NCI-H82 treated with DMSO at 0.1 percent for 48 hours (cell line): ENCODE results near the gene ATP6V1C2.
"Not testable (repeated sequence)": the region's sequence is repeated elsewhere in the genome, so short reads cannot be mapped to it uniquely, and the experiment has no call there.

Source experiments
- DNase-seq: peaks from one replicate; lab custom pipeline; 2025; ENCODE audit not compliant: unreplicated experiment; lab: John Stamatoyannopoulos, UW

The ATP6V1C2 gene

DNA sequence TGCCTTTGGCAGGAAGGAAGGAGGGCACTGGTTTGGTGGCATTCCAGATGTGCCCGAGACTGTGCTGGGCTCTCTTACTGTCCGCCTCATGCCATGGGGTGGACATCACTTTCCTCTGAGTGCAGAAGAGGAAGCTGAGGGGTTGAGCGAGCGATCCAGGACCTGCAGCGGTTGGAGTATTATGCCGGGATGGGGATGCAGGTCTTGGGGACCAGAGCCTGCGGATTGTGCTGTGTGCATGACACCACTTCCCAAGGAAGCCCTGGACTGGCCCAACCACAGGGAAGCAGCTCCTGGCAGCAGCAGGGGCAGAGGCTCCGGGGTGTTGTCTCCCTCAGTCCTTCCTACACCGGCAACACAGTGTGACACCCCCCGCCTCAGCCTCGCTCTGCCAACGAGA lies 44.5 kb downstream of the ATP6V1C2 start:
- no peak for DNase-seq

DNA sequence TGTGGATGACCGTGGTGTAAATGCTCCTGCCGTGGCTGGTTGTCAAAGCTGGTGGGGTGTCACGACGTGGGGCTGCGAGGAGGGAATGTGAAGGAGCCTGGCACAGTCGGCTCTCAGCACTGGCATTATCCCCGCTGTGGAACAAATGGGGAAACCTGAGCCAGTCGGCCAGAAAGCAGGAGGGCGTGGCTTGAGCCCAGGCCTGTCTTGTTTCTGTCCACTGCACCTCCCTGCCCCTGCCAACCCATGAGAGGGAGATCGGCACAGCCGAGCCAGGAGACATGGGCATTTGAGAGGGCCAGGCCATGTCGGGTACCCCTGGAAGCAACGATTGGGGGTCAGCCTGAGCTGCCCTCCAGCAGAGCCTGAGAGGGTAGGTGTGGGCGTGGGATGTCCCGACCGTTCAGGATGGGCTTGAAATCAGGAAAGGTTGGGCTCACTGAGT lies 46.7 kb downstream of the ATP6V1C2 start:
- no peak for DNase-seq

DNA sequence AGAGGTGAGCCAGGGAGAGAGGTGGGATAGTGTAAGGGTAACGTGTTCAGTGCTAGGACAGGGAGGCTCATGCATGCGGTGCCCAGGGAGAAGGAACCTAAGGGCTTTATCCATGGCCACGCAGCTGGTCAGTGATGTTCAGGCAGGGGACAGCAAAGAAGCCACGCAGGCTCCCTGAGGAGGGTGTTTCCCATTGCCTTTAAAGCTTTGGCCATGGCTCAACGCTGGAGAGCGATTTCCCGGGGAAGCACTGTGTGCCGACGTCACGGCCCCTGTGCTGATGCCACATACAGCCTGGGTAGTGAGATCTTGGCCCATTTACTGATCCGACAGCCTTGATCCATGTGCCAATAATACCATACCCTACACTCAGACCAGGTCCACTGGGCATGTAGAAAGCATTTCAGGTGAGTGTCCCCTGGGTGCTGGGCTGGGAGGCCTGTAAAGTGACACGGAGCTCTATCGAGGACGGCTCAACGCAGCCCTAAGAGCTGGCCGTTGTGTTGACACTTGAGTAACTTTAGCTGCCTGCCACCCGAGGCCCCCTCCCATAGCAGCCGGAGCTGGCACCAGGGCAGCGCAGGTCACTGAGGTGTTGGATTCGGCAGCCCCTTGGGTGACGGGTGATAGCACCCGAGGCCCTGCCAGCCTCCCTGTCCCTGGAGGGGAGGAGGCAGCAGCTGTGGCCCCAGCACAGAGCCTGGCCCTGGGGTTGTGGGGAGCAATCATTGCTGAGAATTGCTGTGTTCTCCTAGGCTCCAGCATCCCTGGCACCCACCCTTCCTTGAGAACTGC lies 49.7 kb downstream of the ATP6V1C2 start:
- DNase-seq: no peak

DNA sequence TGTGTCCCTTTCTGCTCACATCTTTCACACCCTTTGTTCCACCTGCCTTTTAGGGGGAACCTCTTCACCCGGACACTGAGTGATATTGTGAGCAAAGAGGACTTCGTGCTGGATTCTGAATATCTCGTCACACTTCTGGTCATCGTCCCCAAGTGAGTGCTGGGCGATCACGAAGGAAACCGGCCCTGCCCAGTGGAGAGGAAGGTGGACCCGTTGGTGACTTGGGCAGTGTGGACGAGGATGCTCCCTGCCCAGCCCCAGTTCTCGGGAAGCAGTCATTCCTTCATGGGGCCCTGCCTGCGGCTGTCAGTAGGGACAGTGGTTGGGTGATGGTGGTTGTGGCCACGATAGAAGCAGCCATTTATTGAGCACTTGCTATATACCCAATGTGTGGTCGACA lies 50.4 kb downstream of the ATP6V1C2 start:
- no peak for DNase-seq

DNA sequence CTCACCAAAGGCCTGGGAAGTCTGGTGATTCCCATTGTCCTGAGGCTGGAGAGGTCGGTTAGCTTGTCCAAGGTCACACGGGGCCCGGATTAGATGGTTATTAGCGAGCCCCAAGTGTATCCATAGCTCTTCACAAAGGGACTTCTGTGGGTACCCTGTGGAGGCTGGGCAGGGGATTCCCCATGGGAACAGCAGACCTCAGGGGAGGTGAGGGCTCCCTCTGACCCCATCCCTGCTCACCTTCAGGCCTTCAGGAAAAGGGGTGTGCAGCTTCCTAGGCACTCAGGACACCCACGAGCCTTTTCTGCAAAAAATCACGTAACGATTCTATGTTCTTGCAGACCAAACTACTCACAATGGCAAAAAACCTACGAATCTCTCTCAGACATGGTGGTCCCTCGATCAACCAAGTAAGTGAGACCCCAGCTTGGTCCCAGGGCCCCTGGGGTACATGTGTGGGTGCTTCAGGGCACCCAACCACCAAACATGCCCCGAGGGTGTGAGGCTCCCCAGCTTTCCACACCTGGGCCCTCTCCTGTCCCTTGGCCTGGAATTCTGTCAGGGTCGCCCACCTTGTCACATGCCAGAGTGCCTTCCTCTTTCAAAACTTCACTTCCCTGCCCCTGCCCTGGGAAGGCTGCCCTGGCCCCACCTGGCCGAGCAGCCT lies 50.9 kb downstream of the ATP6V1C2 start:
- DNase-seq: no peak

DNA sequence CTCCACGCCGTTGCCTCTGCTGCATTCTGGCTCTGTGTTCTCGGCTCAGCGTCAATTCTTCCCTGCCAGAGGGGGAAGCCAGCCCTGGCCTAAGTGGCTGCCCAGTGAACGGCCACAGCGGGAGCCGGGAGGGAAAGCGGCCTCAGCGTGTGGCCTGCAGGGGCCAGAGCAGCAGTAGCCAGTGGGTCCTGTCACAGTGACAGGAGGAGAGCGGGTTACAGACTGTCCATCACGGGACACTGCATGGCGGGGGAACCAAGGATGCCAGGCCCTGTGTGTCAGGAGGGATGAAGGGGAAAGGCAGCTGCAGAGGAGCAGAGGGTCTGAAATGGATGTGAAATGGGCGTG lies 51.4 kb downstream of the ATP6V1C2 start:
- DNase-seq: no peak

DNA sequence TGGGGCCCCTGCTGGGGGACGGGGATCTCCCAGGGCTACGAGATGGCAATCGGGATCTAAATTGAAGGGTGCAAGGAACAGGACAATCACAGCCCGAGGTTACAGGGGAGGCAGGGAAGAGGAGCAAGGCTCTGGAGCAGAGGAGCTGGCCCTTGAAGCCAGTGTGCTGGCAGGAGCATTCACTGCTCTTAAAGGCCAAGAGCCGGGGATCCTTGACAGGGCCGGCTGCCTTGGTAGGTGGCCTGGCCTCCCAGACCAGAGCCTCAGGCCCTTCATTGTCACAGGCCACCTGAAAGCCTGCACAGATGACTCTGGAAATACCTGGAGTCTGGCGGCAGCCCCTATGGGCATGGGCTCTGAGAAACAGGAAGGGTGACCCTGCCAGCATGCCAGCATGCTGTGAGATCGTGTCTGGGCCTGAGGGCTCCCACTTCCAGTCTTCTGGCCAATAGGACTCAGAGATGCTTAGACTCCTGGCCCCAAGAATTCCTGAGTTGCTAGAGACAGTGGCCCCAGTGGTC lies 52.5 kb downstream of the ATP6V1C2 start:
- DNase-seq: no peak

DNA sequence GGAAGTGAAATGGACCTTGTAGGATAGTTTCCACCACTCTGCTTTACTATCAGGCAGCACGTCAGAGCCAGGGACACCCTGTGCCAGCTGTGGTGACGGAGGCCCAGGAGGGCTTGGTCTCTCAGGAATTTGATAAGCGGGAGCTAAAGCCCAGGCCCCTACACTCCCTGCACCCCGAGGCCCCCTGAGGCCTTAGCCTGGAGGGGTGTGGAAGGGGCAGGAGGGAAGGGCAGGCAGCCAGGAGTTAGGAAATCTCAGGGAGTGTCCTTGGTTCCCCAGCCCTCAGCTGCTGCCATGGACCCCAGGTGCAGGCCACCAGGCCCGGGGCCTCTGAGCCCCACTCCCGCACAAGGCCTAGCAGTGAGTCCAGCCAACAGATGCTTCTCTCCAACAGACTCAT lies 53.0 kb downstream of the ATP6V1C2 start:
- no peak for DNase-seq

DNA sequence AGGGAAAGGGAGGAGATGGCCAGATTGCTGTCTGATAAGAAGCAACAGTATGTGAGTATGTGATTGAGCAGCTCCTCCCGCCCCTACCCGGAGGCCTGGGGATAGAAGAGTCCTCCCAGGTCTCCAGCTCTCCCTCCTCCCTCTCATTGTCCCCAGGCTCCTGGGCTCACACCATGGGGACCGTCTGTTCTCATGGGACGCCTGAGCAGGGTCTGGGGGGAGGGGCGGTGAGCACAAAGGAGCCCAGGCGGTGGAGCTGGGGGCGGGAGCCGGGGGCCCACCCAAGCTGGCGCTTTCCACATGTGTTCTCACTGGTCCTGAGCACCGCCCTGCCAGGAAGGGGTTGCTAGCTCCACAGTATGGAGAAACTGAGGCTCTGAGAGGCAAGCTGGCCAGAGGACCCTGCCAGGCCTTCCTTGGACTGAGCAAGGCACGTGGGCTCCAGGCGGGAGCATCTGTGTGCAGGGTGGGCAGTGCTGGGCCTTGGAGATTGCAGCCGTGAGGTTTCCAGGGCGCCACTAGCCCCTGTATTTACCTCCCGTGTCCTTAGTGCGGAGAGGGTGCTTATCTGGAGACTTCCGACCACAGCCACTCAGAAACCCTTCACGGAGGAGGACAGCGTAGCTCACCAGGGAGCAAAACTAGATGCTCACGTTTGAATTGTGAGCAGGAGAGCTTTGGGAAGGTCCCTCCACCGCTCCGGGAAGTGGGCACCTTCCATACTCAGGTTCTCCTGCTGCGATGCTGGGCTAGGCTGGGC lies 53.8 kb downstream of the ATP6V1C2 start:
- no peak for DNase-seq

DNA sequence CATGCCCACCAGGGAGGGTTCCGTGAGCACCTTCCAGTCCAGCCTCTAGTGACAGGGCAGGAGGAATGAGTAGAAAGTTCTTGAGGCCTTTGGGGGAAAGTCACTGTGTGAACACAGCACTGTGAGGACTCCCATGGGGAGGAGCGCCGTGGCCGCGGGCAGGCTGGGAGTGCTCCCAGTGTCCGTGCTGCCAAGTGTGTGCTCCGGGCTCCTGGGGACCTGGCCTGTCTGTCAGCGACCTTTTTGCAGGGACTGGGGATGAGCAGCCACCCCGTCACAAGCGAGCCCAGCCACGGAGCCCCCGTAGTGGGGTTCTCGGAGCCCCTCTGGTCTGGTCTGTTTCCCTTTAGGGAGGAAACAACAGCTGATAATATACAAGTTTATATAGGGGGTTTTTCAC lies 54.4 kb downstream of the ATP6V1C2 start:
- no peak for DNase-seq

DNA sequence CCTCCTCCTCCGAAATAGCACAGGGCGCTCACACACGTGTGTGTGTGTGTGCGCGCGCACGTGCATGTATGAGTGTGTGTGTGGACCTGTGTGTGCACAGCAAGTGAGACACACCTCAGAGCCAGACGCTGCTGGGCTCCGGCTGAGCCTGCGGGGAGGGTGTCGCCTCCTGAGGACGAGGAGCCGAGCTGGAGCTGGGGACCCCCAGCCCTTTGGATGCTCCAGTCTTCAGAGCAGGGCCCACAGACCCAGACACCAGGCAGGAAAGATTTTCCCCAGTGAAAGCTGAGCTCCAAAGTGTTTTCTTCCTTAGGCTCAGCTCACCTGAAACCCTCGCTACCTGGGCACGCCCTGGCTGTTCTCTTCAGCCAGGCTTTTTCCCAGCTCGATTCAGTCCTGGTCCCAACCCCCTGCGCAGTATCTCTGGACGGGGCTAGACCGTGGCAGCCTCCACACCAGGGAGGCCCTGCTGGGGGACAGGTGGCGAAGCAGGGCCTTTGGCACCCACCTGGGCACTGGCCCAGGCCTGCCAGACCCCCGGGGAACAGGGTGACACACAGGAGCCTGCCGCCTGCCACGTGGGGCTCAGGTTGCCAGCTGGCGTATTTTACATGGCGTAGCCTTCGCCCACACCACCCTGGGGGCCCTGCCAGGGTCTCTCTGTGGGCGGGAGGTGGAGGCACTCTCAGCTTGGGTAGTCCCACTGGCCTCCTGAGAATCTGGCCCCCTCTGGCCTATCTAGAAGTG lies 55.0 kb downstream of the ATP6V1C2 start:
- no peak for DNase-seq

DNA sequence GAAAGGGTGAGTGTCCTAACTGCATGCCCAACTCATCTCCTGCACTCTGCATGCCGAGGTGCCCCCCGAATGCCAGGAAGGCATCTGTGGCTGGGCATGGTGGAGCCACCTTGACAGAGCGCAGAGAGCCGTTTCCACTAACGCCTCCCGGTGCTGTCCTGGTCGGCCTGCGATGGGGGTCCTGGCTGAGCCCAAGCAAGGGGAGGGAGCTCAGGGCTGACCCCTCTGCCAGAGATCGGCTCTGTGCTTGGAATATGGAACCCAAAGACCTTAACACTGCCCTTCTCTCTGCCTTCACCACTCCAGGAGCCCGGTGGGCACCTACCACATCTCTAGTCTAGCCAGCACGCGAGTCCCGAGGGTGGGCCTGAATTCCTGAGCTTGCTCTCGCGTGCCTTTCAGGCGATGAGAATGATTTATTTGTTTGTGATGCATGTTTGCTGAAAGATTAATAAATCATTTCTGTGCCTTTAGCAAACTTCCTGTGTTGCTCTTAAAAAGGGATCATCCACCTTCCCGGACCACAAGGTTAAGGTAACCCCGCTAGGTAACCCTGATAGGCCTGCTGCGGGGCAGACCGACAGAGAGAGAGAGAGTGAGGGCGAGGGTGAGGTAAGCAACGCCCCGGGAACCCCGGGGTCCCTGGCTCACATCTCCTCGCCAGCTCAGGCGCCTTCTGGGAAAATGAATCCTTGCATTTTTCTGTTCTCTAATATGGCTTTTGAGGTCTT lies 55.8 kb downstream of the ATP6V1C2 start:
- no peak for DNase-seq

DNA sequence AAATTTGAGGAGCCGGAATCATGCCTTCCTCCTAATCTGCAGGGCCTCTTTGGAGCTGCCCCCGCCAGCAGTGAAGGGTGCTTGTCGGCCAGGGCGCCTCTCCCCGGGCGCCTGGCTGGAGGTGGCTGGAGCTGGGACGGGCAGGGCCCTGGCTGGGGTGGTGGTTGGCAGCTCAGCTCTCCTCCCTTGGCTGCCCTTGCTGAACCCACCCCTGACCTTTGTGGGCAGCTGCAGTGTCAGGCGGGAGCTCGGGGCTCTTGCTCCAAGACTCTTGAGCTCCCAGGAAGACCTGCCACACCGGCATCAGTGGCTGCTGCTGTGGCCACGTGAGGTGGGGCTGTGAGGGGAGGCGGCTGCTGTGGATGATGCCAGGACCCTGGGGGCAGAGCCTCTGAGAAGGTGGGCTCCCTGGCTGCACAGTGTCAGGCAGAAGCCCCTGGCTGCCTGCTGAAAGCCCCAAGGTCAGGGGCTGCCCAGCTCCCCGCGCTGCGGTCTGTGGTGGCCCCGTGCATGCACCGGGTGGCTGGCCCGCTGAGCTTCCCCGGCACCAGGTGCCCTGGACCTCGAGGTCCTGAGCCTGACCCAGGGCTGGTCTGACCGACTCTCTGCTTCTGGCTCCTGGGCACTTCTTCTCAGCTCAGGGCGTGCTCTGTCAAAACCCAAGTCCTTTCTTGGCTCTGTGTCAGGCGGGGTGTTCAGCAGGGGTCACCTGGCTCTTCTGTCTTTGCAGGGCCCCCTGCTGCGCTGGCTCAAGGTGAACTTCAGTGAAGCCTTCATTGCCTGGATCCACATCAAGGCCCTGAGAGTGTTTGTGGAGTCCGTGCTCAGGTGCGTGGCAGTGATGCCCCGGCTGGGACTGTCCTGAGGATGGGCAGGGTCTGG lies 56.7 kb downstream of the ATP6V1C2 start:
- DNase-seq: no peak

DNA sequence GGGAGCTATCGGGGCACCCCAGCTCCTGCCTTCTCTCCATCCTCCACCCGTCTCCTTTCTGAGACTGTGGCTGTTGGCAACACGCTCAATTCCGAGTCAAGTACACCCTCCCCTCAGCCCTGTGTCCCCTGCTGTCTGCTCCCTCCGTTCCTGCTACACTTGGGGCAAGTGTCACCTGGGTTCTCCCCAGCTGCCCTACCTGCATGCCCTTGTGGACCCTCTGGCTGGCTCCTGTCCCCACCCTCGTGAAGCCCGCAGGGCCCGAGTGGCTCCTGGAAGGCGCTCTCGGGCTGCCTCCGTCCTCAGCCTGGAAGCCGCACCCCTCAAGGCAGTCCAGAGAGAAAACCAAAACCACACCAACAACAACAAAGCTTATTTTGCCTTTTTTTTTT lies 57.3 kb downstream of the ATP6V1C2 start:
- no peak for DNase-seq

DNA sequence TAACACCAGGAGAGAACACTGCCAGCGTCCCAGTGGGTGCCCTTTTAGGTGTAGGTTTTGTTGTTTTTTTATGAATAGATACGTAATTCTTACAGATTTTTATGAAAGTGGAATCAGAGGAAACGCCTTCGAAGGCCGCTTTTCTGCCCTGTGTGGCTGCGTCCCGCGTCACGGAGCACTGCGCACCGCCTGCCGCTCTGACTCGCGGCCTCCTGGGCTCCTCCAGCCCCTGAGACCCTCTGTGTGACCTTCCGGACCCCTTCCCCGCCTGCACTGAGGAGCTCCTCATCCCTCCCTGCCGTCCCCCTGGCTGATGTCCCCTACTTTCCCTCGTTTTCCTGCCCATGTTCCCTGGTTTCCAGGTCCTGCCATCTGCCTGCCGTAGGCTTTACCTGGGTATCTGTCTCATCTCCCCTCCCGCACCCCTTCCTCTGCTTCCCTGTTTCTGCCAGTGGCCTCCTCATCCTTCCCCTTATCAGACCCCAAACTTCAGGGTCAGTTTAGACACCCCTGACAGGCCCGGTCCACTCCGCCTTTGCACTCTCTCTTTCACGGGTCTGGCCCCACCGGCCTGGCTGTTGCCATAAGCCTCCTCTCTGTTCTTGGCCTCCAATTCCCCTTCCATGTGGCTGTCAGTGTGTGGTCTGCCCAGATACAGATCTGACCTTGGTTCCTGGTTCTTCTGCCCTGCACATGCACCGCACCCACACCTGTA lies 58.5 kb downstream of the ATP6V1C2 start:
- no peak for DNase-seq

DNA sequence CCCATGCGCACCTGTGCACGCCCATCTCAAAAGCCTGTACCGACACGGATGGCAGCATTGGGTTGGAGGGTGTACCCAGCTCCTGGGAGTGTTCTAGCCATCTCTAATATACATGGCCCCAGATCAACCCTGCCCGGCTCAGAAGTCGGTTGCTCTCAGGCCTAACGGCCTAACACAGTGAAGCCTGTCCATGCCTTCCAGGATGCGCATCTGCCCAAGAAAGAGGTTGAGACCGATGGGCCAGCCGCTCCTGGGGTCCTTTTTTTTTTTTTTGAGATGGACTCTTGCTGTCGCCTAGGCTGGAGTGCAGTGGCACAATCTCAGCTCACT lies 59.0 kb downstream of the ATP6V1C2 start:
- no peak for DNase-seq

DNA sequence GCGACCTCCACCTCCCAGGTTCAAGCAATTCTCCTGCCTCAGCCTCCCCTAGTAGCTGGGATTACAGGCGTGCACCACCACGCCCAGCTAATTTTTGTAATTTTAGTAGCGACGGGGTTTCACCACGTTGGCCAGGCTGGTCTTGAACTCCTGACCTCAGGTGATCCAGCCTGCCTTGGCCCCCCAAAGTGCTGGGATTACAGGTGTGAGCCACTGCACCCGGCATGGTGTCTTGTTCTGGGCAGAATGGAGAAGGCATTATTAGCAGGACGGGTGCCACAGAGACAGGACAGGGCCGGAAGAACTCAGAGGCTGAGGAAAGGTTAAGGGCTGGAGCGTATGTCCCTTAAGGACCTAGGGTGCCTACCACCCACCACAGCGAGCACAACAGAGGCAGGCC lies 59.4 kb downstream of the ATP6V1C2 start:
- not testable (repeated sequence) for DNase-seq

DNA sequence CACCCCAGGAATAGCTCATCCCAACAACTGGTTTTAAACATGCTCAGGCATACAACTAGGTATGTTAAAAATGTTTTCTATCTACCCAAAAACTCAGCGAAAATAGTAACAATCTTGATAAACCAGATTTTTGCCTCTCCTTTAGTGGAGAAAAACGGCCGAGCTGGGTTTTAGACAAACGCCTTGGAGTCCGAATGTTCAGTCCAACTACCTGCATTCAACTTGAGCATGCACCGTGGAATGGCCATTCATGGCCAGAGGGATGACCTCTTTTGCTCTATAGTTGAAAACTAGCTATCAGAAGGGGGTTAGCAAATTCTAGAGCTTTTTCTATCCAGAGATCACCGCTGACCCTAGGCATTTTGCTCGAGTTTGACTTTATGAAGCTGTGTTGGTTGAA lies 60.3 kb downstream of the ATP6V1C2 start:
- DNase-seq: no peak

DNA sequence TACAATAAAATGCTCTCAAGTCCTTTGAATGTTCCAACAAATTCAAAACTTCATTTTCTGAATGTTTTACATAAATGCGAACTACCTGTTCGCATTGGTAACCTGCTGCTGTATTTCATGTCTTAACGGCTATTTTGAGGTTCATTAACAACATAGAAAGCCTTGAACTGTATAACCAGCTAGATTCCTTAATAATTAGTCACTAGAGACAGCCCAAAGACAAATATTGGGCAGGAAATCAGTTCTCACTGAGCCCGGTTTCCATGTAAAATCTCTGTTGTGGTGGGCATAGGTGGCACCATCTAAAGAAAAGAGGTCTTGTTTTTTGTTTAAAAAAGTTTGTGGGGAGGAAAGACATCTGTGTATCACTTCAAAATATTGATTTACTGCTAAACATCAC lies 62.0 kb downstream of the ATP6V1C2 start:
- no peak for DNase-seq
